ENCODE data around the gene RBPJ.

GRCh38 chr4:26299254-26299882, 21.4 kb upstream of the RBPJ start:
- no peak for TF ChIP-seq CTCF (conservative IDR thresholded peaks at IDR 0.05 in 1 of 2, IDR thresholded peaks at IDR 0.05 in 1 of 2; ENCODE audit: low read depth in 1 of 2, low read length in 2 of 2)
- TF ChIP-seq EZH2 (IDR thresholded peaks at IDR 0.05; ENCODE audit: low read length, missing control alignments): no peak
